Calu3 (cell line): ENCODE measurements around the gene STK32A. TPM values are rescaled to one million over a fixed set of nuclear protein-coding genes. Genes with fewer than 3 reads are reported as not detected.

Experiments
- BruUV-seq: library from RNA; stranded (reverse); fragments of 400-500 nt; replicated peaks from 2 replicates; lab custom pipeline; 2021; lab: Mats Ljungman, UMichigan
- CTCF ChIA-PET: fragments of 300-600 bp; sonication (Branson Sonifier 250); formaldehyde crosslinking; loops from one replicate; lab custom pipeline; 2022; ENCODE audit warnings: antibody characterized with exemption; lab: Charles Lee
- DNase-seq: peaks from one replicate; pipeline ENCODE4 v3.0.0; 2022
- H3K27ac Mint-ChIP-seq: one replicate; pipeline ENCODE4 v1.8.0; 2022; ENCODE audit warnings: mixed read lengths; ENCODE audit not compliant: unreplicated experiment
- H3K27me3 Mint-ChIP-seq: one replicate; pipeline ENCODE4 v1.8.0; 2022; ENCODE audit warnings: mixed read lengths; ENCODE audit not compliant: unreplicated experiment
- H3K36me3 Mint-ChIP-seq: one replicate; pipeline ENCODE4 v1.8.0; 2022; ENCODE audit warnings: mild to moderate bottlenecking, moderate library complexity, mixed read lengths; ENCODE audit not compliant: insufficient read depth, unreplicated experiment
- H3K4me1 Mint-ChIP-seq: one replicate; pipeline ENCODE4 v1.8.0; 2022; ENCODE audit warnings: mild to moderate bottlenecking, low read depth, mixed read lengths; ENCODE audit not compliant: unreplicated experiment
- H3K4me3 Mint-ChIP-seq: one replicate; pipeline ENCODE4 v1.8.0; 2022; ENCODE audit warnings: mild to moderate bottlenecking, low read depth, moderate library complexity, mixed read lengths; ENCODE audit not compliant: unreplicated experiment
- H3K9me3 Mint-ChIP-seq: one replicate; pipeline ENCODE4 v1.8.0; 2022; ENCODE audit warnings: low read depth, mixed read lengths; ENCODE audit not compliant: unreplicated experiment
- CTCF ChIP-seq: fragments of 200-600 bp; IDR thresholded peaks from one replicate; pipeline ENCODE4 v1.8.0; 2022; ENCODE audit warnings: antibody characterized with exemption; ENCODE audit not compliant: unreplicated experiment
- intact Hi-C: fragments of 100-400 bp; cut with micrococcal nuclease; formaldehyde crosslinking; loops from one replicate; pipeline ENCODE4 v1.10.0; 2022; ENCODE audit not compliant: unreplicated experiment
- total RNA-seq: library from RNA; stranded (reverse); gene quantifications from 2 replicates; pipeline ENCODE4 v1.2.3, GENCODE V29; 2022

STK32A gene
- total RNA-seq, 1 experiment from 2014 or later = 32.5 TPM

GRCh38 chr5:147431586-147431985, 196.8 kb downstream of the STK32A start:
- no peak for DNase-seq
- no peak overlapping the region for H3K27ac Mint-ChIP-seq
- no peak for TF ChIP-seq CTCF
- peaks cover 7% of the 10 kb centered on the region for H3K4me1 Mint-ChIP-seq
- no peaks in the 10 kb centered on the region for H3K36me3 Mint-ChIP-seq
- H3K9me3 Mint-ChIP-seq = peaks cover 2% of the 10 kb centered on the region
- intact Hi-C loops = no loop called here
- CTCF ChIA-PET = interaction anchor here (1.0 kb wide), 1 partner anchor 20 kb away, joined by 3 read pairs; no protein-coding TSS in a partner anchor
- BruUV-seq = no TSS peak
- no peaks in the 10 kb centered on the region for H3K27me3 Mint-ChIP-seq
- no peak overlapping the region for H3K4me3 Mint-ChIP-seq

- CTCF ChIA-PET = no interaction called here
- no peak for DNase-seq
- Mint-ChIP-seq H3K4me1 (no peaks in the 10 kb centered on the region), H3K27ac (no peak overlapping the region), H3K9me3 (peaks cover 2% of the 10 kb centered on the region), H3K36me3 (no peaks in the 10 kb centered on the region), H3K4me3 (no peak overlapping the region), H3K27me3 (no peaks in the 10 kb centered on the region)
- TF ChIP-seq CTCF = no peak
- no TSS peak for BruUV-seq
- intact Hi-C loops = no loop called here
Observed at GRCh38 chr5:147432323-147432722, 197.5 kb downstream of the STK32A start.

- intact Hi-C loops = no loop called here
- DNase-seq = no peak
- peaks cover 2% of the 10 kb centered on the region for H3K9me3 Mint-ChIP-seq
- H3K27me3 Mint-ChIP-seq = no peaks in the 10 kb centered on the region
- H3K4me1 Mint-ChIP-seq = no peaks in the 10 kb centered on the region
- CTCF ChIA-PET = interaction anchor here (0.6 kb wide), 1 partner anchor 143 kb away, joined by 3 read pairs; no protein-coding TSS in a partner anchor
- no peaks in the 10 kb centered on the region for H3K36me3 Mint-ChIP-seq
- H3K27ac Mint-ChIP-seq = no peak overlapping the region
- no TSS peak for BruUV-seq
- TF ChIP-seq CTCF = no peak
- H3K4me3 Mint-ChIP-seq = no peak overlapping the region
Observed at GRCh38 chr5:147434049-147434448, 199.2 kb downstream of the STK32A start.

- Mint-ChIP-seq H3K36me3 (no peaks in the 10 kb centered on the region), H3K9me3 (peaks cover 2% of the 10 kb centered on the region), H3K4me1 (no peaks in the 10 kb centered on the region), H3K27ac (no peak overlapping the region), H3K4me3 (no peak overlapping the region), H3K27me3 (no peaks in the 10 kb centered on the region)
- CTCF ChIA-PET = no interaction called here
- no peak for DNase-seq
- no peak for TF ChIP-seq CTCF
- intact Hi-C loops = no loop called here
- no TSS peak for BruUV-seq
Observed at GRCh38 chr5:147436596-147436995, 201.8 kb downstream of the STK32A start.
